GM23248 (cell line): ENCODE results near the gene EMSY.

Source experiments
- EZH2 ChIP-seq: fragments of 200-600 bp; sonication (generic); IDR thresholded peaks from 2 replicates; pipeline ENCODE4 v1.6.1; 2018; ENCODE audit warnings: antibody characterized with exemption, mild to moderate bottlenecking; ENCODE audit not compliant: insufficient read depth, poor library complexity, severe bottlenecking
- EZH2phosphoT487 ChIP-seq: fragments of 200-600 bp; sonication (generic); IDR thresholded peaks from 2 replicates; pipeline ENCODE4 v1.6.1; 2018; ENCODE audit warnings: antibody characterized with exemption, moderate library complexity, mild to moderate bottlenecking, low read depth; ENCODE audit not compliant: insufficient read depth

DNA sequence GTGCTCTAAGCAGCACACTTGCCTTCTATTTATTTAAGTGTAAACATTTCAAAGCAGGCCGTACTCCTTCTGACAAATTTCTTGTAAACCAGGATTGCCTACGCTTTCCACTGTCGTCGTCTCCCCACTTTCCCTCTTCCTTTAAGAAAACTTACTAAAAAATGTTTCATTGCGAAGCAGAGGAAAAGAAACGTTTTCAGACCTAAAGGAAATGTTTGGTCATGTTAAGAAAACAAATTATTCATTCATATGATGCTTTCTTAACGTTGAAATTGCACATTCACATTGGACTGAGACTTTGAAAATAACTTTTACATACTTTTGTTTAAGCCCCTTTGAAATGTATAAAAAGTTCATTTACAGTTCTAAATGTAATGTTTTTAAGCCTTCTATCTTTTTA is 106.0 kb downstream of the EMSY start:
- TF ChIP-seq EZH2phosphoT487 (no peak), EZH2 (no peak)
